ENCODE results near the gene ATP6V0B. TPM values are rescaled to one million over a fixed set of nuclear protein-coding genes. Genes with fewer than 3 reads are reported as not detected.

ATP6V0B gene
- total RNA-seq, 1 donor from 2014 or later = 98.3 TPM

DNA sequence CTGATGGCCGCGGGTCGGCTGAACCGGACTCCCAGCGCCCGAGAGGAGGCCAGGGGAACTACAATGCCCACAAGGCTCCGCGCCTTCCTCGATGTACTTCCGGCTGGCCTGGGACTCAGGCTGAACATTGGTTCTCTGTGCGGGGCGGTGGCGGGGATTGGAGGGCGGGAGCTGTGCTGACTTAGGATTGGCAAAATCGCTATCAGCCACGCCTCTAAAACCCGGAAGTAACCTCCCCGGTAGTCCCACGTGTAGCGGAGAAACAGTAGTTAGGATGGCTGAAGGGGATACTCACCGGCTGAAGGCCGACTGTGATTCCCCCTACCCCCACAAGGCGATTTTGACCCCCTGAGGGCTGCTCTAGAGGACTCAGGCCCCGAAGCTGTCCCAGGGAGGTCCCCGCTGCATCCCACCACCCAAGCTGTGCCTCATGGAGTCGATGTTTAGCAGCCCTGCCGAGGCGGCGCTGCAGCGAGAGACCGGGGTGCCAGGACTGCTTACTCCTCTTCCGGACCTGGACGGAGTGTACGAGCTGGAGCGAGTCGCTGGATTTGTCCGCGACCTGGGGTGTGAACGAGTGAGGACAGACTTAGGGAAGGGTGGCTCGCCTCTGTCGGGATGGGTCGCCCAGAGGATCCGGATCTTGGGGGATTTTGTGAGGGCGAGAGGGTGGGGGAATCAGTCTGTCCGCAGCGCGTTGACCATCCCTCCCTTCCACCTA is 4.9 kb upstream of the ATP6V0B start, which contains the start of gene DPH2:
Gene DPH2 (plus strand): TSS at position 265 of the 721 bp plus-strand sequence. CDS start 166 bp downstream, at position 431.
- DNase-seq (ENCODE audit: low spot score) = peak; percentile 98

DNA sequence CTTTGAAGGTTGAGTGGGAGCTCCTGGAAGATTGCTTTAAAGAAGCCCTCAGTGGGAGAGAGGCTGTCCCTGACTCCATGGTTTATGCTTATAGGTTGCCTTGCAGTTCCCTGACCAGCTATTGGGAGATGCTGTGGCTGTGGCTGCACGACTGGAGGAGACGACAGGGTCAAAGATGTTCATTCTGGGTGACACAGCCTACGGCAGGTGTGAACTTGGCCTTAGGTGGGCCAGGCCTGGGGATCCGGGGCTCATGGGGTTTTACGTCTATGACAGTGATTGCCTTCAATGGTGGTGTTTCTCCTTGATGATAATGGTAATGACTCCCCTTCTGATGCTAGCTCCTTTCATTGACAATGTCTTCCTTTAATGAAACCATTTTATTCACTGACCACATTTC is 4.3 kb upstream of the ATP6V0B start:
- DNase-seq (ENCODE audit: low spot score) = no peak

DNA sequence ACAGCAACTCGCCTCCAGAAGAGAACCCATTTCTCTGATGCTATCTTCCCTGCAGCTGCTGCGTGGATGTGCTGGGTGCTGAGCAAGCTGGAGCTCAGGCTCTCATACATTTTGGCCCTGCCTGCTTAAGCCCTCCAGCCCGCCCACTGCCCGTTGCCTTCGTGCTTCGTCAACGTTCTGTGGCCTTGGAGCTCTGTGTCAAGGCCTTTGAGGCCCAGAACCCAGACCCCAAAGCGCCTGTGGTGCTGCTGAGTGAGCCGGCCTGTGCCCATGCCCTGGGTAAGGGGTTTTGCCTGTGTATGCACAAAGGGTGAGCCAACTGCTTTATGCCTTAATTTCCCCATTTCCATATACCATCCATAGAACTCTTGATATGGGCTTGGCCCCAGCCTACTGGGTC is 3.8 kb upstream of the ATP6V0B start:
- DNase-seq (ENCODE audit: low spot score) = no peak

DNA sequence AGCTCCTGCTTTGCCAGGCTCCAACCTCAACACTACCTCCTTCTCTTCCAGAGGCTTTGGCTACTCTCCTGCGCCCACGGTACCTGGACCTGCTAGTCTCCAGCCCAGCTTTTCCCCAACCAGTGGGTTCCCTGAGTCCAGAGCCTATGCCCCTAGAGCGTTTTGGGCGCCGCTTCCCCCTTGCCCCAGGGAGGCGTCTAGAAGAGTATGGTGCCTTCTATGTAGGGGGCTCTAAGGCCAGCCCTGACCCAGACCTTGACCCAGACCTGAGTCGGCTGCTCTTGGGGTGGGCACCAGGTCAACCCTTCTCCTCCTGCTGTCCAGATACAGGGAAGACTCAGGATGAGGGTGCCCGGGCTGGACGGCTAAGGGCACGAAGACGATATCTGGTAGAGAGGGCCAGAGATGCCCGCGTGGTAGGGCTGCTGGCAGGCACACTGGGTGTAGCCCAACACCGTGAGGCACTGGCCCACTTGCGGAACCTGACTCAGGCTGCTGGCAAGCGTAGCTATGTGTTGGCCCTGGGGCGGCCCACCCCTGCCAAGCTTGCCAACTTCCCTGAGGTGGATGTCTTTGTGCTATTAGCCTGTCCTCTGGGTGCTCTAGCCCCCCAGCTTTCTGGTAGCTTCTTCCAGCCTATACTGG is 3.3 kb upstream of the ATP6V0B start:
- no peak for DNase-seq (ENCODE audit: low spot score)

DNA sequence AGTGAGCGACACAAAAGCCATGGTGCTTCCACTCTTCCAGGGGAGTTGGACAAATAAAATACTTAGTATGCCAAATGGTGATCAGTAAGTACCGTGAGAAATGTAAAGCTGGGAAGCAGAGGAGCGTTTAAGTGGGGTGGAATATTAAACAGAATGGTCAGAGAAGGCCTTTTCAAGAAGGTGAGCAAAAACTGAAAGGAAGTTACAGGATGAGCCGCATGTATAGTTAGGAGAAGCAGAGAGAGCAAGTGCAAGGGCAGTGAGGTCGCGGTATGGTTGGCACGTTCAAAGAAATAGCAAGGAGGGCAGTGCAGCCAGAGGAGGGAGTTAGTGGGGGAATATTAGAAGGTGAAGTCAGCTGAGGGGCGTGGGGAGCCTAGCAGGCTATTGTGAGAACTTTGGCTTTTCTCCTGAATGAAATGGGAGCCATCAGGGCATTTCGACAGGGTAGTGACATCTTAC is 748 bp upstream of the ATP6V0B start:
- peak; percentile 51 for DNase-seq (ENCODE audit: low spot score)

DNA sequence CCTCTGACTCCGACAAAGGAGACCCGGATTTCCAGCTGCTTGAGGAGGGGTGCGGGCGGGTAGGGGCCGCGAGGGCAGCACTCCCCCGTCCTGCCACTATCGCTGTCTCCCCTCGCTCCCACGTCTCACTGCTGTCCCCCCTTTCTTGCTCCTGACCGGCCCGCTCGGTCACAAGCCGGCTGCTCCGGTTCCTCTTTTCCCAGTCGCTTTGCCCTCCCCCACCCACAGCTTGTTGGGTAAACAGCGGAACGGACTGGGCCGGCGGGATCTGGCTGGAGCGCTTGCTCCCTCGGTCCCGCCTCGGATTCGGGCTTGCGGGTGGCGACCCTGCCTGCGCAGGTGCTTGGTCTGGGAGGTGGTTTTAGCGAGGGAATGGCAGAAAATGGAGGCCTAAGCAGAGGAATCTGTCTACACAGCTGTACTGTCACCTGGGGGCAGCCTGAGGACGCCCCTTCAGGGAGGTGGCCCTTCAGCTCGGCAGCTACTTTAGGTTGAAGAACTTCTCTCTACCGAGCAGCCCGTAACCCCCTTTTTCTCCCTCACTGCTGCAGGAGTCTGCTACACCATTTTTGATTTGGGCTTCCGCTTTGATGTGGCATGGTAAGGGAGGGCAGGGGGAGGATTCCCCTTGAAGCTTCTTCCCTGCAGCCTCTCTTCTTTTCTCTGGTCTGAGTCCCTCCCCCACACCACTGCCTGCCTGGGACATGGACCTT is 645 bp downstream of the ATP6V0B start:
- peak; percentile 86 for DNase-seq (ENCODE audit: low spot score)

DNA sequence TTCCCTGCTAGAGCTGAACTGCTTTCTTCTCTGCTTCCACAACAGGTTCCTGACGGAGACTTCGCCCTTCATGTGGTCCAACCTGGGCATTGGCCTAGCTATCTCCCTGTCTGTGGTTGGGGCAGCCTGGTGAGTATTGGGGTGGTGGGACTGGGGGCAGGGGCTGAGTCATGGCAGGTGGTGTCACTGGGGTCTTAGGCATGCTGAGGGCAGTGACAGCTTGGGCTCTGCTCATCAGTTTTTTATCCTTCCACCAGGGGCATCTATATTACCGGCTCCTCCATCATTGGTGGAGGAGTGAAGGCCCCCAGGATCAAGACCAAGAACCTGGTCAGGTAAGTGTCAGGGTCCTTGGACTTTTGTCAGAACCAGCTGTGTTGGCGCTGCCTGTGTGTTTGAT is 1.3 kb downstream of the ATP6V0B start:
- DNase-seq (ENCODE audit: low spot score) = no peak

DNA sequence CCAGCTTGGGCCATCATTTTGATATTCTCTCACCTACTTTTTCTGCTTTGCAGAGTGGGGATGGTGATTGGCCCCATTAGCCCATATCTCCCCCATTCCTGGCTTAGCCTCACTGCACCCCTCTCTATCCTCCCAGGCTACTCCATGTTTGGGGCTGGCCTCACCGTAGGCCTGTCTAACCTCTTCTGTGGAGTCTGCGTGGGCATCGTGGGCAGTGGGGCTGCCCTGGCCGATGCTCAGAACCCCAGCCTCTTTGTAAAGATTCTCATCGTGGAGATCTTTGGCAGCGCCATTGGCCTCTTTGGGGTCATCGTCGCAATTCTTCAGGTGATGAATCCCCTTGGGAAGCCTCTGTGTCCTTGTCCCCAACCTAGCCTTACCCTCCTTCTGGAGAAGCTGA is 2.1 kb downstream of the ATP6V0B start:
- DNase-seq (ENCODE audit: low spot score) = peak; percentile 39

DNA sequence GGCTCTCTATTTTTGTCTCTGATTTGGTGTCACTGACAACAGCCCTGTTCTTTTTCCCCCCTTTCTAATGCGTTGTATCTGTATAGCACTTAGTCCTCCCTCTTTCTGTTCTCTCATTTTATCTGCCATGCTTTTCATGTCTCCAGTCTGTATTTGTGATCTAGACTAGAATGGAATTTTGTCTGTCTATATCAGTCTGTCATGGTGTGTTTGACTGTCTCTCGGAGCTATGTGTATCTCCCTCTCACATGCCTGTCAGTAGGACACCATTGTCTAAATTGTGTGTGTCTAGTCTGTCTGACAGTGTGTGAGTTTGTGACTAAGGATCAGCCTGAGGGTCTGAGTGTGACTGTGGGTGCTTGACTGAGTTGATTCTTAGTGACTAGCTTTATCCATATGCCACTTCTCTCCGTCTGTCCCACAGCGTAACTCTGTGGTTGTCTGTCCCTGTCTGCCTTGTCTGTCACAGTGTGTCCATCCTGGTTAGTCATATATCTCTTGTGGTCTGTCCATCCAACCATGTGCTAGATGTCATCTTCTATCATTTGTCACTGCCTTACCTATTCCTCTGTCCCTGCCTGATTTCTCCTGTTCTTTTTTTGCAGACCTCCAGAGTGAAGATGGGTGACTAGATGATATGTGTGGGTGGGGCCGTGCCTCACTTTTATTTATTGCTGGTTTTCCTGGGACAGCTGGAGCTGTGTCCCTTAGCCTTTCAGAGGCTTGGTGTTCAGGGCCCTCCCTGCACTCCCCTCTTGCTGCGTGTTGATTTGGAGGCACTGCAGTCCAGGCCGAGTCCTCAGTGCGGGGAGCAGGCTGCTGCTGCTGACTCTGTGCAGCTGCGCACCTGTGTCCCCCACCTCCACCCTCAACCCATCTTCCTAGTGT is 2.9 kb downstream of the ATP6V0B start:
- DNase-seq (ENCODE audit: low spot score) = no peak

DNA sequence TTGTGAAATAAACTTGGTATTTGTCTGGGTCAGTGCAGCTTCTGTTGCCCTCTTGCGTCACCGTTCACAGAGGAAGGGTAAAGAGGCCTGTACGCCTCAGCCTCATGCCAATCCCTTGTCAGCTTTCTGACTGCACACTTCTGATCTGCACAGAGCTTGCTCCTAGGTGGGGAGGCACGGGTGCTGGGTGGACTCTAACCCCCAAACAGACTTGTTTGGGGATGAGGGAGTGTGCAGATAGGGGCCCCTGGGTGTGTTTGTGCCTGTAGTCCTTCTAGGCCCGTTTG is 3.4 kb downstream of the ATP6V0B start:
- no peak for DNase-seq (ENCODE audit: low spot score)

DNA sequence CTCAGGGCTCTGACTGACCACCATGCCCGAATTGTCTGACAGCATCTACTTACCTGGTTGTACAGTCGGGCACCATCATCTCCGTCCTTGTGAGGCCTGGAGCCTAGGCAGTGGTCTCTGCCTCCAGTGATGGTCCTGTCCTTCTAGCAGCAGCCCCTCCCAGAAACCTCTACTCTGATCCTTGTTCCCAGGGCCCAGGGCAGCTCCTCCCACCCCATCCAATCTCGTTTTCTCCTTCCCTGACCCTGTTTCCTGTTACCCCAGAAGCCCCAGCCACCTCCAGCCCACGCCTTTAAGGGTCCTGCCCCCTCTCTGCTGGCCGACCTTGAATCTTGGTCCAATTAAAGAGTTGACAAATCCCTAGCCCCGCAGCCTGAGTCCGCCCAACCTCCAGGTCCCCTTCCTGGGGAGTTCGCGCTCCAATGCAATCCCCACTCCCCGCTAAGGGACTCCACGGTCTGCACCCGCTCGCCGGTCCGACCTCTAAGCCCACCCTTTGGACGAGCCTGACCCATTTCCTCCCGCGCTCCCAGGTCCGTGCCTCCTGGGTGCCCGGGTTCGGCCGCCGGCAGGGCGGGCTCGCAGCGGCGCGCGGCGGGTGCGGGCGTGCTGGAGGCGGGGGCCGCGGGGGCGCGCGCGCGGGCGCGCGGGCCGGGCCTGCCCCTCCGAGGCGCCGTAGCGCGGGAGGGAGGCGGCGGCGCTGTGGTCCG is 3.9 kb downstream of the ATP6V0B start, which contains the start of gene B4GALT2:
Gene B4GALT2 (plus strand): TSS at position 660 of the 710 bp plus-strand sequence. CDS start 1,951 bp downstream, outside the sequence.
- DNase-seq (ENCODE audit: low spot score) = peak; percentile 43

DNA sequence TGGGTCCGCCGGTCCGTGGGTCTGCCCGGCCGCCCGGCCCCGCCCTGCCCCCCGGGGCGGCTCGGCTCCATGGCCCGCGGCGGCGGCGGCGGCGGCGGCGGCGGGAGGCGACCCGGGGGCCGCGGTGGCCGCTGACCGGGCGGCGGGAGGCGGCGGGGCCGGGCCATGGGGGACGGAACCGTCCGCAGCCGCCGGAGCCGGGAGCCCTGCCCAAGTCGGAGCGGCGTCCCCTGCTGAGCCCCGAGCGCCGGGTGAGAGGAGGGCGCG is 4.4 kb downstream of the ATP6V0B start:
- DNase-seq (ENCODE audit: low spot score) = peak; percentile 40

DNA sequence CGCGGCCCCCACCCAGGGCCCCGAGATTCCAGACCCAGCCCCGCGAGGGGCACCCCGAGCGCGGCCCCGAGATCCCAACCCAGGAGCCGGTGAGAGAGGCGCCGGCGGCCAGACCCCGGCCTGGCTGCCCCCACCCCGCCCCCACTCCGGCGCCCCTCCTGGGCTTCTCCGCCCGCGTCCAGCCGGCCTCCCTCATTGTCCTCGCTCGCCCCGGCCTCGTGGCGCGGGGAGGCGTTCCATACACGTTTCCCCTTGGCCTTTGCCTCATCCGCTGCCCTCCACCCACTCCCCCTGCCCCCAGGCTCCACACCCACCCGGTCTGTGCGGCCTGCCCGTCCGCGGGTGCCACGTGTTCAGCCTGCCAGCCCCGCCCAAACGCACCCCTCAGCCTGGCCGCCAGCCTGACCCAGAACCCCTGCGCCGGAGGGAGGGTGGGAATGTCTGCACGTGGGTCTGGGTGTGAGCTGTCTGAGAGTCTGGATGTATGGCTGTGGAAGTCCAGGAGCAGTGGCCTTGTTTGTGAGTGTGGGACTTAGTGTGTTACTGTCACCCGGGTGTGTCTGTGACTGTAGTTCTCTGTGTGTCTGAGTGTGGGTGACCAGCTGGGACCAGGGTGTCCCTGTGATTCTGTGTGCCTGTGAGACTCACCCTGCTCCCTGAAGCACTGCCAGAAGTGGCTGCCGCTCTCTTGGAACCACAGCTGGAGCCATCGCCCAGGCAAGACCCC is 4.9 kb downstream of the ATP6V0B start:
- peak; percentile 53 for DNase-seq (ENCODE audit: low spot score)

DNA sequence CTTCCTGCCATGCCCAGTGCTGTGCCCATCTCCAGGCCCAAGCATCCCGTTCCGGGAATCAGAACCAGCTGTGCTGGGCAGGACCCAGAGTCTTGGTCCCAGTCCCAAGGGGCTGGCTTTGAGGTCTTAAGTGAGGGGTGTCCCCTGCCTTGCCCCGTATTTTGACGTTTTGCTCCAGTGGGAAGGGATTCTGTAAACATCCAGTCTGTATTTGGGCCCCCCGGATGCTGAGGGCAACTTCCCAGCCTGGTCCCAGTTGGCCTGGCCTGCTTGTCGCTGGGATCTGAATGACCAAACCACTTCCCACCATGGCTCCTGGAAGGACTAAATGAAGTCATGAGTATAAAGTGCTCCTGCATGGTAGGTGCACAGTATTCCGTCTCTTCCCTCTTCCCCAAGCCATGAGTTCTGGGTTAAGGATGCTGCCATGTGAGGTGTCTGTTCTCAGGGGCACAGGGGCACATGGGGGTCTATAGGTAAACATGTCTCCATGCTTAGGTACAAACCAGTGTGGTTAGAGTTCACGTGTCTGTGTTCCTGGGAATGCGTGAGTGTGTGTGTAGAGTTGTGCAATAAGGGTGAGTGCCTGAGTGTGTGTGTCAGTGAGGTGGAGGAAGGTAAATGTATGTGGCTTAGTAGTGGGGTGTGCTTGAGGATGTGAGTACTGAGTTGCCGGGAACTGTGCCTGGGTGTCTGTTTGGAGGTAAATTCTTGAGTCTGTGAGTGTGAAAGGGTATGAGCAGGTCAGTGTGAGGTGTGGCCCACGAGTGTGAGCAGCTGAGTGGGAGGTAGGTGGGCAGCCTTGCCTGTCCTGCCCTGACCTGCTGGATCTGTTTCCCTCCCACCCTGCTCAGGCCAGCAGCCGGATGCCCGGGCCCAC is 5.7 kb downstream of the ATP6V0B start:
- peak; percentile 46 for DNase-seq (ENCODE audit: low spot score)

DNA sequence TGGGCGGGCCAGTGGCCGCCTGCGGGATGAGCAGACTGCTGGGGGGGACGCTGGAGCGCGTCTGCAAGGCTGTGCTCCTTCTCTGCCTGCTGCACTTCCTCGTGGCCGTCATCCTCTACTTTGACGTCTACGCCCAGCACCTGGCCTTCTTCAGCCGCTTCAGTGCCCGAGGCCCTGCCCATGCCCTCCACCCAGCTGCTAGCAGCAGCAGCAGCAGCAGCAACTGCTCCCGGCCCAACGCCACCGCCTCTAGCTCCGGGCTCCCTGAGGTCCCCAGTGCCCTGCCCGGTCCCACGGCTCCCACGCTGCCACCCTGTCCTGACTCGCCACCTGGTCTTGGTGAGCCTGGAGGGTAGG is 6.4 kb downstream of the ATP6V0B start:
- DNase-seq (ENCODE audit: low spot score) = peak; percentile 44

DNA sequence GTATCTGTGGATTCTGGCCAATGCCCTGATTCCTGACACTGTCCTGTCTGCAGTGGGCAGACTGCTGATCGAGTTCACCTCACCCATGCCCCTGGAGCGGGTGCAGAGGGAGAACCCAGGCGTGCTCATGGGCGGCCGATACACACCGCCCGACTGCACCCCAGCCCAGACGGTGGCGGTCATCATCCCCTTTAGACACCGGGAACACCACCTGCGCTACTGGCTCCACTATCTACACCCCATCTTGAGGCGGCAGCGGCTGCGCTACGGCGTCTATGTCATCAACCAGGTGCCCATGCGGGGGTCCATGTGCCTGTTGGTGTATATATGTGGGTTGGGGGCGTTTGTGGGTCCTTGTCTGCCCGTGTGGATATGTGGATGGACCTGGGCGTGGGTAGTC is 6.9 kb downstream of the ATP6V0B start:
- DNase-seq (ENCODE audit: low spot score) = peak; percentile 40

DNA sequence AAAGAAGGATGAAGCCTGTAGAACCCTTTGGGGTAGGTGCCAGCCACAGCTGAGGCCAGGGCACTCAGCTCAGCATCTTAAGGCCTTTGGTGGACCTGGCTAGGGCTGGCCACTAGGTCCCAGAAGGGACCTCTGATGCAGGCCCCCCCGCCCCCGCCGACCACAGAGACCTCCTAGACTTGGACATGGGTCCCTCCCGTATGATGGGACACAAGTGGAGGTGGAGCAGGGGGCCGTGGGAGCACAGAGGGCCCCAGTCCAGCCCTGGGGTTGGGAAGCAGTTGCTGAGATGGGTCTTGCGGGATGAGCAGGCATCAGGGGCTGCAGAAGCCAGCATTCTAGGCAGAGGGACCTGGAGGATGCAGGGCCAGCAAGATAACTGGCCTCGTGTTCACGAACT is 7.5 kb downstream of the ATP6V0B start:
- no peak for DNase-seq (ENCODE audit: low spot score)

DNA sequence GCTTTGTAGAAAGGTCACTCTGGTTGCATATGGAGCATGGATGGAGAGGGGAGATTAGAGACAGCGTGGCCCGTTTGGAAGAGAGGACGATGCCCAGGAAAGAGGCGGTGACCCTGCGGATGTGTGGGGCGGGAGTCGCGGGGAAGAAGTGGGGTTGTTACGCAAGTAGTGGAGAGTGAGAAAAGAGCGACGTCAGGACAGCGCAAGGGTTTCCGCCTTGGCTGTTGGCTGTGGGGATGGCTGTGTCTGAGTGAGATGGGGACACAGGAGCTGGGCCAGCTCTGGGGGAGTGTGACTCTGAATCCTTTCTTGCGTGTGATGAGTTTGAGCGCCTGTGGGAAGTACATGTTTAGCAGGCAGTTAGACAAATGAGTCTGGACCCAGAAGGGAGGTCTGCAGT is 8.0 kb downstream of the ATP6V0B start:
- DNase-seq (ENCODE audit: low spot score) = no peak

DNA sequence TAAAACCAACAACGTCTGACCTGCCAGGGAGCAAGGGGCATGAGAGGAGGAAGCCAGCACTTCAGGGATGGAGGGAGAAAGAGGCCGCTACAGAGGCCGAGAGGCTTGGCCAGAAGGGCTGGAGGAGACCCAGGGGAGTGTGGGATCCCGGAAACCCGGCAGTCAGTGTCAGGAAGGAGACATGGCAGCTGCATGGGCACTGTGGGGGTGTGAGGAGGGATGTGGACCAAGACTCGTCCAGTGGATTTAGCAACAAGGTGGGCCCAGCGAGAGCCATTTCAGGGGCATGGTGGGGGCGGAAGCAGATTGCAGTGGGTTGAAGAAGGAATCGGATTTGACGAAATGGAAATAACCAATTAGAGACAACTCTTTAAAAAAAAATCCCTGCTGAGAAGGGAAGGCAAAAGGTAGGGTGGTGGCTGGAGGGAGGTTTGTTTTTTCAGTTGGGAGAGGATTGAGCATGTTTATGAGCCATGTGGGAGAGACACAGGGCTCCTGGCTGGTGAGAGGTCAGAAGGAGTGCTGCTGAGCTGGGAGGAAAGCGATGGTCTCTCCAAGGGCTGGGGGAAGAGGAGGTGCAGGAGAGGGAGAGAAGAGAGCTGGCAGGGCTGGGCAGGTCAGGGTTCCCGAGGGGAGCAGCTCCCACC is 8.6 kb downstream of the ATP6V0B start:
- no peak for DNase-seq (ENCODE audit: low spot score)

Data from ureter (tissue), 1 donor.